DND-41 (cell line): ENCODE results near the gene BEND3.

Experiments used
- EZH2 ChIP-seq: IDR thresholded peaks from 3 replicates; pipeline ENCODE4 v1.6.1; 2012; ENCODE audit warnings: borderline replicate concordance, low read depth, mild to moderate bottlenecking, moderate library complexity, low read length, inconsistent platforms; ENCODE audit not compliant: severe bottlenecking
- TF ChIP-seq, protein P1 (sequence below): IDR thresholded peaks from 2 replicates; pipeline ENCODE4 v1.5.1; 2012; ENCODE audit warnings: borderline replicate concordance, low read length, moderate library complexity, mild to moderate bottlenecking; ENCODE audit not compliant: poor library complexity, severe bottlenecking; ENCODE audit errors: extremely low read depth

DNA sequence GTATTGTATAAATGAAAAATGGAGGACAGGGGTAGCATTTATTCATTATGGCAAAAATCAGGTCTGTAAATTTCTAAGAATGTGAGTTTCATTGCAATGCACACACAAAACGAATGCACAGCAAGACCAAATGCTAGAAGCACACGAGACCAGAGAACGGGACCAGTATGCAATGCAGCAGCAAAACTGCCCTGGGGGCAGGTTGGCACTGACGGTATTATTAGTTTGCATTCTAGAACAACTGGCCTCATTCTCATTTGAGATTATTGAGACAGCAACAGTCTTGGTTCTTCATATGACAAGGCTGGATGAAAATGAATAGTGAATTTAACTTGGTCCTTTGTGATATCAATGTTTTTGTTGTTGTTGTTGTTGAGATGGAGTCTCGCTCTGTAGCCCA is 96.3 kb downstream of the BEND3 start:
- TF ChIP-seq, protein P1, sequence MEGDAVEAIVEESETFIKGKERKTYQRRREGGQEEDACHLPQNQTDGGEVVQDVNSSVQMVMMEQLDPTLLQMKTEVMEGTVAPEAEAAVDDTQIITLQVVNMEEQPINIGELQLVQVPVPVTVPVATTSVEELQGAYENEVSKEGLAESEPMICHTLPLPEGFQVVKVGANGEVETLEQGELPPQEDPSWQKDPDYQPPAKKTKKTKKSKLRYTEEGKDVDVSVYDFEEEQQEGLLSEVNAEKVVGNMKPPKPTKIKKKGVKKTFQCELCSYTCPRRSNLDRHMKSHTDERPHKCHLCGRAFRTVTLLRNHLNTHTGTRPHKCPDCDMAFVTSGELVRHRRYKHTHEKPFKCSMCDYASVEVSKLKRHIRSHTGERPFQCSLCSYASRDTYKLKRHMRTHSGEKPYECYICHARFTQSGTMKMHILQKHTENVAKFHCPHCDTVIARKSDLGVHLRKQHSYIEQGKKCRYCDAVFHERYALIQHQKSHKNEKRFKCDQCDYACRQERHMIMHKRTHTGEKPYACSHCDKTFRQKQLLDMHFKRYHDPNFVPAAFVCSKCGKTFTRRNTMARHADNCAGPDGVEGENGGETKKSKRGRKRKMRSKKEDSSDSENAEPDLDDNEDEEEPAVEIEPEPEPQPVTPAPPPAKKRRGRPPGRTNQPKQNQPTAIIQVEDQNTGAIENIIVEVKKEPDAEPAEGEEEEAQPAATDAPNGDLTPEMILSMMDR = no peak
- TF ChIP-seq EZH2 = no peak
